Retina (tissue), 1 donor: ENCODE results near the gene USP32.

Experiments used
- DNase-seq: peaks from one replicate; pipeline ENCODE4 v3.0.0-alpha.2; 2016

USP32 gene

DNA sequence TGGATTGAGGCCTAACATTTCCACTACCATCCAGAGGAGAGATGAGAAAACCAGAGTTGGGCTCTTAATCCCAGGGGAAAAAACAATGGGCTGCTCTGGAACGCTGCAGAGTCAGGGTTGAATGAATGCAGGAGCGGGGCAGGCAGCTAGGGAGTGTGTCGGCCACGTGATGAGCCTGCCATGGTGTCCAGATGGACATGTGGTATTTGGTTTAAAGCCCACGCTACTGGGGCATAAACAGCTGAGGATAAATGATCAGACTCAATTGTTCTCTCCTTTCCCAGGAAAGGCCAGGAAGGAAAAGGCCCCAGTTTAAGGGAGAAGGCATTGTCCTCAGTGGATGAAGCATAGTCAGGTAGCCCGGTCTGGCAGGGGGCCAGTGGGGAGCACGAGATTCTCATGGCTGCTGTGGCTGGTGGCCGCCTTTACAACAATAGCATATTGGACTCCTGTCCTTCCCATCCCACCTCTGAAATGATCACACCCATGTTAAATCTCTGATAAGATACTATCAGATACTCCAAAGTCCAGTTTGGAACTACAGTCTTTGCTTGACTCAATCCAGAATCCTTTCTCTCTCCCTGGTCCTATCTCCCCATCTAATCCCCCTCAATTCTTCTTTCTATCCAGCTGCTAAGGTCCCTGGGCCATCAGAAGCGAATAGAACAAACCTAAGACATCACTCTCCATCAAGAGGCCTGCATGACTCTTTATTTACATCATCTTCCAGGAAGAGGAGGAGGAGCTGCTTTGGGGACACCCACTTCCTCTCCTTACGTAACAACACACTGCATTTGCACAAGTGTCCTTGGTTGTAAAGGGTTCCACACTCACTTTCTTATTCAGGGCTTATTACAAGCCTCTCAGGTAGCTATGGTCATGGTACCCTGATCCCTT lies 221.8 kb downstream of the USP32 start:
- peak; percentile 10 for DNase-seq

DNA sequence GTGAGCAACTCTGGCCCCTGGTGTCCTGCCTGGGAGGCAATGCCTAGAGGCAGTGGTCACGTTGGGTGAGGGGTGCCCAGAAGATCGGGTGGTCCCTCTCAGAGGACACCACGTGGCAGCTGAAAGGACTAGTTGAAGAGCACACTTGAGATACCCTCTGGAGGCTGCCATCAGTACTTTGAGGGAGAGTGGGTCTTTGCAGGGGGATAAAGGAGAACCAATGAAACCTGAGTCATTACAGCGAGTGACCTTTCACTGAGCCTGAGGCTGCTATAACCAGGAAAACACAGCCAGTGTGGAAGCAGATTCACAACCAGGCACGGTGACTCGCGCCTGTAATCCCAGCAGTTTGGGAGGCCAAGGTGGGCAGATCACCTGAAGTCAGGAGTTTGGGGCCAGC lies 223.3 kb downstream of the USP32 start:
- no peak for DNase-seq

DNA sequence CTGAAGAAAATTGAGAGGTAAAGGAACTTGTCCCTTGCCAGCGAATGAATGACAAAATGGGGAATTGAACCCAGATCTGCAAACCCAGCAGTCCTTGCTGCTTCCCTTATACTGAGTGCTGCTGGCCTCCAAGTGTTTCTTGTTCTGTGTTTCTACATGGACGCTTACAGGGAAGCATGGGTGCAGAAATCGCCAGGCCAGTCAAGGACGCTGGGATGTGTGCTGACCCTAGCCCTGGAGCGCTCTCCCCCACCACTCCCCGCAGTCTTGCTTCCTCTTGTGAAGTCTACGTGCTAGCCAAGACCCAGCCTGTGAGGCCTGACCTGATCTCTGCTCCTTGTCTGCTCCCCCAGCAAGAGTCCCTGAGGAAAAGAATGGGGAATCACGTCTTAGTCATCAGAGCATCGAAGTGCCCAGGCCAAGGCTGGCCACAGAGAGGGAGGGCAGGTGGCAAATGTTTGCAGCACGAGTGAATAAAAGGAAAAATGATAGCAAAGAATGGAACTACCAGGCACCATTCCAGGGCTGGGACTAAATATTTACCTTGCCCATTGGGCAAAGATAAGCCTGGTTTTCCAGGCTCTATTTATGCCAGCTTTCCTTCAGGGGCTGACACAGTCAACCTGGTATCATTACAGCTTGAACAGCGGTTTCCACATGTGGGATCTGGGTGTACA lies 224.7 kb downstream of the USP32 start:
- DNase-seq = peak; percentile 4

DNA sequence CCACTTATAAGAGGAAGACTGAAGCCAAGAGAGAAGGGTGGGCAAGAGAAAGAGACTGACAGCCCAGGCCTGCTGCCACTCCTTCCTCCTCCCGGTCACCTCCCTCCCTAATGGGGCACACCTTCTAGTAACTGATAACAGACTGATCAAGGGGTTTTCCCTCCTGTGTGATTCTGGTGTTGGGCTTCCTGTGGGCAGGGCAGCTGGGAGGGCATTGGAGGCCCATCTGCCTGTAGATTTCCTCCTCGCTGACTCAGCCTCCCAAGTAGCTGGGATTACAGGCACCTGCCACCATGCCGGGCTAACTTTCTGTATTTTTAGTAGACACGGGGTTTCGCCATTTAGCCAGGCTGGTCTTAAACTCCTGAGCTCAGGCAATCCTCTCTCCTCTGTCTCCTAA lies 226.0 kb downstream of the USP32 start:
- no peak for DNase-seq

DNA sequence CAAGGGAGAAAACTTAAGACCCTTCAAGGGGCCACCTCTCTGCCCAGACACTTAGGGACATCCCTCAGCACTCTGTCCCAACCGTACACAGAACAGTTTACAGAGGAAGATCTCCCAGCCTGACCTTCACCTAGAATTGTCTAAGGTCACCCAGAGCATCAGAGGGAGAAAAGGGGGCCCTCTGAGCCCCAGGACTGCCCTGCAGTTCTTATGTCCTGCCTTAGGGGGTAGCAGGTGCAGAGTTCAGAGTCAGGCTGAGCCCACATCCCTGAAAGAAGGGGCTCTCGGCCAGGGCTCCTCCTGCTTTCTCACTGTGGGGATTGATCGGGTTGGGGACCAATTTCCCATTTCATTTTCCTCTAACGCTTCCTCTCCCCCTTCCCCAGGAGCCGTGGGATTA lies 226.7 kb downstream of the USP32 start:
- DNase-seq = no peak

DNA sequence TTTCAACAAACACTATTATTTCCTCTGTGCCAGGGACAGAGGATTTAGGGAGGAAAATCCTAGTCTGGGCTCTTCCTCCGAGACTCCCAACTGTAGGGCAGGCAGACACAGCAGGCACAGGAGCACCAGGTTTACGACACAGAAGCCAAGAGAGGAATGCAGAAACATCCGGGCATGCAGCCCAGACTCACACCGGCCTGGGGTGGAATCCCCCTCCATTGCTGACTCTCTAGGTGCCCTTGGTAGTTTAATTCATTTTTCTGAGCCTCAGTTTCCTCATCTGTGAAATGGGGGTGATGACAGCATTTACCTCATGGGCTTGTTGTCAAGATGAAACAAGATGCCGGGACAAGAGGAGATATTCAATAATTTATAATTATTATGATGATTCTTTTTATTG lies 227.2 kb downstream of the USP32 start:
- DNase-seq = no peak

DNA sequence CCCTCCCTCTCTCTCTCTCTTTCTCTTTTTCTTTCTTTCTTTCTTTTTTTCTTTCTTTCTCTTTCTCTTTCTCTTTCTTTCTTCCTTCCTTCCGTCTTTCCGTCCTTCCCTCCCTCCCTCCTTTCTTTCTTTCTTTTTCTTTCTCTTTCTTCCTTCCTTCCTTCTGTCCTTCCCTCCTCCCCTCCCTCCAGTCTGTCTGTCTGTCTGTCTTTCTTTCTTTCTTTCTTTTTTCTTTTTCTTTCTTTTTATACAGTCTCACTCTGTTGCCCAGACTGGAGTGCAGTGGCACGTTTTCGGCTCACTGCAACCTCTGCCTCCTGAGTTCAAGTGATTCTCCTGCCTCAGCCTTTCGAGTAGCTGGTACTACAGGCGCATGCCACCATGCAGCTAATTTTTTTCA lies 227.8 kb downstream of the USP32 start:
- no peak for DNase-seq

DNA sequence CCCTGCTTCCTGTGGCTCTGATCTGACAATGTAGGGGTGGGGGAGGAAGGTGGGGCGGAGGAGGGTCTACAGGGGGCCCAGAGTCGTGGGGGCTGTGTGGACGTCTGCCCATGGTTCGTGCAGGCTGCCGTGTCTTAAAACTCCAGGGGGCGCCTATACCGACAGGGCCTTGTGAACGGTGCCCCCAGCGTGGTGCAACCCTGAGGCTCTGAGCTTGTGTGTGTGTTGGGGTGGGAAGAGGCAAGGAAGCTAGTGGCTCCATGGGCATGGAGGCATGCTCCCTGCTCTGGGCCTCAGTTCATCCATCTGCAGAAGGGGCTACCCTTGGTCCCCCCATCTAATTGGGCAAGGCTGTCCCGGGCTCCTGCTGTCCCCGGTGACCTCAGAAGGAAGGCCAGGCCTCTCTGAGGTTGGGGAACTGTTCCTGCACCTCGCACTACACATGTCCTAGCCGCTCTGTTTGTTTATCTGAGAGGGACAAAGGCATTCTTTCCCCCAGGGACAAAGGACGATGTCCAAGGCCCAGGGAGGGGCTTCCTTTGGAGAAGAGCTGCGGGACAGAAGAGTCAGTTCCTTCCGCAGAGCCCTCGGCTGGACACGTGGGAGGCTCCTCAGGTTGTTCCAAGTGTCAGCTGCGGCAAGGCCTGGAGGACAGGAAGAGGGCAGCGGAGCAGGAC lies 228.7 kb downstream of the USP32 start:
- DNase-seq = peak; percentile 7

DNA sequence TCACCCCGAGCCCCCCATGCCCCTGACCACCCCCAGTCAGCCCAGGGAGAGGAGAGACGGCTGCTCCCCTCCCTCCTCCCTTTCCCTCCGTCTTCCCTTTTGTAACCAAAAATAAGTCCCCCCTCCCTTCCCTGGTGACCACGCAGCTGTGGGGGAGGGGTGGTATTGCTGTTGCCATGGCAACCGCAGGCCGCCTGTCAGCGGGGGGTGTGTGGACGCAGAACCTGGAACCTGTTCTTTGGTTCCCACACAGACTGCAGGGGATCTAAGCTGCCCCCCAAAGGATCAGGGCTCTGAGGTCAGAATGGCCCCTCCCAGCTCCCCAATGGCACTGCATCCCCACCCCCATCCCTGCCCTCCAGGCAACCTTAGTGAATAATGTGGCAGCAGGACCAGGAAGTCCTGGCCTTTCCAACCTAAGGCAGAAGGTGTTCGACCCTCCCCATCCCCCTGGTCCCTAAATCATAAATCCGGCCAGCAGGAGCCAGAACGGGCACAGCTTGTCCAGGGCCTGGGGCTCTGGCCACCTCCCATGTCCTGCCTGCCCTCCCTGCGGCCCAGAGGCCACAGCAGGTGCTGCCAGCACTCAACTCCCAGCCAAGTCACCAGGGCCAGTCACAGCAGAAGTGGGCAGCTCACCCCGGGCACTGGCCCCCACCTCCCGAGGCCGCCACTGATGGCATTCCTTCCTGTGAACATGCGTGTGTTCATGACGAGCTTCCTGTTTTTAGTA lies 230.2 kb downstream of the USP32 start:
- DNase-seq = peak; percentile 47

DNA sequence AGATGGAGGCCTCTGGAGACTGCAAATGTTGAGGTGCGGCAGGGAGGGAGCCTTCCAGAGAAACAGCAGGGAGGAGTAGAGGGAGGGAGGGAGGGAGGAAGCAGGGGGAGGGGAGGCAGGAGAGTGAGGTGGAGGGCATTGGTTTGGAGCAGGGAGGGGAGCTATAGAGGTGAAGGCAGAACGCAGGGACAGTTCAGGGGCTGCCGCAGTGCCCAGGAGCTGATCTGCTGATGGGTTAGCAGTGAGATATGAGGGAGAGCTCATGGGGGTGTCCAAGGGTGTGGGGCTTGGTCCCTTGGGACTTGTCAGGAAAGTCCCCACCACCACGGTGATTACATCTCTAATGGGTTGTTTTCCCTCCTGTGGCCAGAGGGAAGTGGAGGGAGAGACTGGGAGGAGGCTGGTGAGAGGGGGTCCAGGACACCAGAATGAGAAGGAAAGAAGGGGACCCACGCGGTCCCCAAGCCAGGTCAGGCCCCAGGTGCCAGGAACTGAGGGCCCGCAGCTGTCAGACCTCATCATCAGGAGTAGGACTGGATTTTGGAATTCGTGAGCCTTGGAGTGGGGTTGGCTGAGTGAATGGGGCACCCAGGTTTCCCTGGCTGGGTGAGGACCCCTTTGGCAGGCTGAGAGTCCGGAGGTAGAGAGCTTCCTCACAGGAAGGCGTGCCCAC lies 231.0 kb downstream of the USP32 start:
- peak; percentile 23 for DNase-seq

DNA sequence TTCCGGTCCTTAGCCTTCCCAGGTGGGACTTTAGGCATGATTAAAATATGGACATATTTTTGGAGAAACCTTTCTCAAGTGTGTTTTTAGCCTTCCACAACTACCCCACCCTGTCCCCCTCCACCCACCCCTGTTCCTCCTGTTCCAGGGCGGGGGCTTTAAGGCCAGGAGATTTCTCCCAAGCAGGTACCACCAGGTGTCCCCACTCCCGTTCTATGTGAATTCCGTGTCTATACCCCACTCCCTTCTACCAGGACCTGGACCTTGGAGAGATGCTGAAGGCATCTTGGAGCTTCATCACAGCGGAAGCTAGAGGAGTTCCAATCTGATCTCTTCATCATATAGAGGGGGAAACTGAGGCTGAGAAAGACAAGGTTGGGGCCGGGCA lies 232.5 kb downstream of the USP32 start:
- no peak for DNase-seq

DNA sequence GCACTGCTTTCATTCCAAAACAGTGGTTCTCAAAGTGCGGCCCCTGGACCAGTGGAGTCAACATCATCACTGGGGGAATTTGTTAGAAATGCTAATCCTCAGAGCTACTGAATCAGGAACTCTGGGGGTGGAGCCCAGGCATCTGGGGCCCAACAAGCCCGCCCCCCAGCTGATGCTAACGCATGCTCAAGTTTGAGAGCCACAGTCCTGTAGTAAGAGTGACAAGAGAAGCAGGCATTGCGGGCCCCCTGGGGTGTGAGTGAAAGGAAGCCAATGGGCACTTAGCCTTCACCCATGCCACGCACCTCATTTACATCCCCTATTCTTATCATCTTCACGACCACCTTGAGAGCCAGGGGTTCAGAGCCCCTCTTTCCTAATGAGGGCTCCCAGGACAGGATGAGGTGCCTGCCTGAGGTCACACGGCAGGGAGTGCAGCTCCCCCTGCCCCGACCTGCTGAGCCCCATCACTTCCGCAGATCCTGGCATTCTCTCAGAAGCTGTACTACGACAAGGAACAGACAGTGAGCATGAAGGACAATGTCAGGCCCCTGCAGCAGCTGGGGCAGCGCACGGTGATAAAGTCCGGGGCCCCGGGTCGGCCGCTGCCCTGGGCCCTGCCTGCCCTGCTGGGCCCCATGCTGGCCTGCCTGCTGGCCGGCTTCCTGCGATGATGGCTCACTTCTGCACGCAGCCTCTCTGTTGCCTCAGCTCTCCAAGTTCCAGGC lies 233.0 kb downstream of the USP32 start:
- DNase-seq = peak; percentile 58

DNA sequence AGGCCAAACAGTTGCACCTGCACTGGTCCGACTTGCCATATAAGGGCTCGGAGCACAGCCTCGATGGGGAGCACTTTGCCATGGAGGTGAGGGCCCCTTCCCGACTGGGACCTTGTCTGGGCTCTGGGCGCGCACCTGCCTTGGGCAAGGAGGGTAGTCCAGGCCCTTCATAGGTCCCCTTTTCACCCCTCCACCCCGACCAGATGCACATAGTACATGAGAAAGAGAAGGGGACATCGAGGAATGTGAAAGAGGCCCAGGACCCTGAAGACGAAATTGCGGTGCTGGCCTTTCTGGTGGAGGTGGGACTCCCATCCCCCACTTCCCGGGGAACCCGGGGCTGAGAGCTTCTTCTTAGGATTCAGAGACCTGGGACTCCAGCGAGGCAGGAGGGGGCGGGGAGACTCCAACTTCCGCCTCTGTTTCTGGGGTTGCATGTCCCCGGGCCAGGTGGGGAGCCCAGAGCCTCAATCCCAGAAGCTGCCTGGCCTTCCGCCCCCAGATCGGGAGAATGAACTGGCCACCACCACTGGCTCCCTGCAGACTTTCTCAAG lies 234.4 kb downstream of the USP32 start:
- no peak for DNase-seq

DNA sequence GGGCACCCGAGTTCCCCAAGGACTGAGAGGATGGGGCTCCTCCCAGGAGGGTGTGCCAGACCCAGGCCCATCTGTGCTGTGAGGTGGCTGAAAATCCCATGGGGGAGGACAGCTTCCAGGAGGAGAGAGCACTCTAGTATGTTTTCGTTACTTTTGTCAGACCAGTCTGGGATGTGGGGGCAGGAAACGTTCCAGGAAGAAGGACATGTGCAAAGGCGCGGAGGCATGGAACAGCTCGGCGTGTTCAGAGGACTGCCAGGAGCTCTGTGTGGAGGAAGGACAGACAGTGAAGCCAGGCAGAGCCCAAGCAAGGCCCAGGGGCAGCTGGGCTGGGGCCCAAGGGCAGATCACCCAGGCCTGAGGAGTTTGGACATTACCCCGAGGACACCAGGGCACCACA lies 235.2 kb downstream of the USP32 start:
- no peak for DNase-seq

DNA sequence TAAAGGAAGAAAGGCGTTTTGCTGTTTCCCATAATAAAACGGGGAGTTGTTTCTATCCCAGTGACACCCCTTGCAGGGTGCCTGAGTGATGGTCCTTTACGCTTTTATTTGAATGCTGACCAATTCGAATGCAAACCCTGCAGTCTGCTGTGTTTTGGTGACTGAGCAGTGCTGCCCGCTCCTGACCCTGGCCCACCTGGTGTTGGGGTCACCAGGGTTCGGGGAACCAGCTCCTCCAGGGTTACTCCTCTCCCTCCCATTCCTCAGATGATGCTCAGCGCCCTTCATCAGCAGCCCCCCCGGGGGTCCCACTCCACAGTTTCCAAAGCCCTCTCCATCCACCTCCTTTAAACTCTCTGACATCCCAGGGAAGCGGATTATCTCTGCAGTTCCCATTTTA lies 236.1 kb downstream of the USP32 start:
- DNase-seq = no peak

DNA sequence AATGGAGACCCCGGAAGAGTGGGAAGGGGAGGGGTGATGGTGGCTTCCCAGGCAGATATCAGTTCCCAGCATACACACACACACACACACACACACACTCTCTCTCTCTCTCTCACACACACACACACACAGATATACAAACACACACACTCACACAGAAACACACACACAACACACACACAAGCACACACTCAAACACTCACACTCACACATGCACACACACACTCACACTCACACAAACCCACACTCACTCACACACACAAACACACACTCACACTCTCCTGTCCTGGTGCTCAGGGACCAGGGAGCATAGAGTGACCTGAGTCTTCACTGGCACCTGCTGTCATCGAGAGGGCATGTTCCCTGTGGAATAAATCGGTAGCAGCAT lies 236.5 kb downstream of the USP32 start:
- peak; percentile 4 for DNase-seq

DNA sequence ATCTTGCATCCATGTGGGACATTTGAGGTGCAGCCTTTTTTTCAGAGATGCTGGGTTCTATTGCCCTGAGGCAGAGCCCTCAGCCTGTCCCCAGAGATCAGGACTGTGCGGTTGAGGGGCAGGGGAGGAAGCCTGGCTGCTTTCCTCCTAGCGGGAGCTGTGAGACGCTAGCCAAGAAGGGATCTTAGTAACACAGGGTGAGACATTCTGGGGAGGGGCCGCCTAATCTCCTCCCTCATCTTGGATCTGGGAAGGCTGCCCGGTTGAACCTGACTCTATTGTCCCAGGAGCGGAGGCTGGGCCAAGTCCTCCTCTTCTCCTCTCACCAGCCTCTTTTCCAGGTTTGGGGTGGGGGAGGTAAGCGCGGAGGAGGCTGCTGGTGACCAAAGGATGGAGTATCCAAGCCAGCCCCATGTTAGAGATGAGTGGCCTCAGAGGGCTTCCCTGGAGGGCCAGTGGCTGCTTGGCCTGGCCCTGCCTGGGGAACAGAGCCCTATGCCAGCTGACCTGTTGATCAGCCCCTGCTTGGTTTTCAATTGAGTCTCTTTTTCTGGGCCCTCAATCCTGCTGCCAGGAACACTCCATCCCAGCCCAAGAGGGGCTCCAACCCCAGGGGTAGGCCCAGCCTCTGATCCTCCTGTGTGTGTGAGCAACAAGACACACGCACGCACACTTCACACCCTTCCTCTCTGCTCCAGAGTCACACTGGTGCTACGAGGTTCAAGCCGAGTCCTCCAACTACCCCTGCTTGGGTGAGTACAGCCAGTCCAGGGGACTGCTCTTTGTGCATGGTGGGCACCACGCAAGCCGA lies 237.1 kb downstream of the USP32 start:
- DNase-seq = peak; percentile 15

DNA sequence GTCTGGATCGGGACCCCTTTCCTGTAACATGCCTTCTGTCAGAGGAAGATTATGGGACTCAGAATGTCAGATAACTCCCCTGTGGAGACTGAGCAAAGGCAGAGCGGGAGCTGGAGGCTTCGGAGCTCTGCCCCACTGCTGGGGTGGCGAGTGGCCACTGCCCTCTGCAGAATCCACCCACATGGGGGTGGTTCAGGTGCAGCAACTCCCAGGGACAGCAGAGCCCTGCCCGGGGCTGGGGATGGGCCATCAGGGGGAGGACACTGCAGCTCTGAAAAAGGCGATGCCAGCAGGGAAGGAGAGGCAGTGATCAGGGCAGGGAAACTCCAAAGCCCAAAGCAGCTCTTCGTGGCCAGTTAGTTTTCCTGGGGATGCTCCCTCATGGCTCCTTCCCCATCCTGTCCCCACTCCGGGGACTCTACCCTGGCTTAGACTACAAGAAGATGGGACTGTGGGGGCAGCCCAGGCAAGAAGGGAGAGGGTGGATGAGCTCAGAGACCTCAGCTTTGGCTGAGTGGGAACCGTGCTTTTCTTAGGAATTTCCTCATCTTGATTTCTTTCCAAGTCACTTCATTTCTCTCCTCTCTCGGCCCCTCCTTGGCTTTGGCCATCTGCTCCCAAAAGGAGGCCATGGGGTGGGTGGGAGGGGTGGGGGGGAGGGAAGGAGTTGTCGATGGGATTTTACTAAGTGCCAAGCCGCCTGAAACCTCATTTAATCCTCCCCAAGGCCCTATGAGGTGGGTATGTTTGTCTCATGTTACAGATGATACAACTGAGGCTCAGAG lies 238.1 kb downstream of the USP32 start:
- no peak for DNase-seq

DNA sequence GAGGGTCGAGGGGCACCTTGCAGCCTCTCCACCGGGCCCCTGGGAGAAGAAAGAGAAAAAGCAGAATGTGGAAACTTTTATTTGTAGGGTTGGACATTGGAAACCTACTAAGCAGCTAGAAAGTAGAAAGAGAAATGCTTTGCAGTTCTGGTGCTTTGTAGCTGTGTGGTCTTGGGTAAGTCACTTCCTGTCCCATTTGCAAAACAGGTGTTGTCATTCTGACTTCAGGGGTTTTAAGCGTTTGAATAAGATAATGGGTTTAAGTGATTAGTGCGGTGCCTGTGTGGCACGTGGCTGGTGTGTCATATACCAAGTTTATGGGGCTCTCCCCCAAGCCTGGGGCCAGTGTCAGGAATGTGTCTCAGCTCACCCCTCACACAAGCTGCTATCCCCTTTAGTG lies 240.6 kb downstream of the USP32 start:
- no peak for DNase-seq
